Stimulated activated CD8-positive, alpha-beta memory T cell treated with anti-CD3 and anti-CD28 coated beads, Interleukin-7, amount 100 ng/mL, for 4 hours (primary cell): ENCODE measurements around the gene FBXO15.

Source experiments
- DNase-seq, 2 donors: peaks; one replicate each; pipeline ENCODE4 v3.0.0-alpha.2; 2020; ENCODE audit warnings: low read depth in 2 of 2

FBXO15 gene

GRCh38 chr18:74153793-74154192, 6.2 kb upstream of the FBXO15 start:
- no peak for DNase-seq

GRCh38 chr18:74153377-74153776, 5.7 kb upstream of the FBXO15 start:
- no peak for DNase-seq

- no peak for DNase-seq
Measured at GRCh38 chr18:74152857-74153256, 5.2 kb upstream of the FBXO15 start.

- no peak for DNase-seq
Measured at GRCh38 chr18:74152270-74152669, 4.6 kb upstream of the FBXO15 start.

- DNase-seq, result no peak
Measured at GRCh38 chr18:74149878-74150277, 2.2 kb upstream of the FBXO15 start.

GRCh38 chr18:74148543-74149070, 973 bp upstream of the FBXO15 start:
- DNase-seq, result no peak

- DNase-seq, result no peak
Measured at GRCh38 chr18:74147491-74147778, 199 bp downstream of the FBXO15 start.

- no peak for DNase-seq
Measured at GRCh38 chr18:74146756-74147155, 878 bp downstream of the FBXO15 start.

- DNase-seq, result no peak
Measured at GRCh38 chr18:74142252-74142651, 5.4 kb downstream of the FBXO15 start.

- no peak for DNase-seq
Measured at GRCh38 chr18:74141667-74142066, 6.0 kb downstream of the FBXO15 start.

GRCh38 chr18:74140582-74140981, 7.1 kb downstream of the FBXO15 start:
- no peak for DNase-seq

- no peak for DNase-seq
Measured at GRCh38 chr18:74139888-74140287, 7.7 kb downstream of the FBXO15 start.

- no peak for DNase-seq
Measured at GRCh38 chr18:74139411-74139810, 8.2 kb downstream of the FBXO15 start.

- DNase-seq, result no peak
Measured at GRCh38 chr18:74137920-74138538, 9.6 kb downstream of the FBXO15 start.

- DNase-seq, result no peak
Measured at GRCh38 chr18:74132201-74132600, 15.4 kb downstream of the FBXO15 start.

- no peak for DNase-seq
Measured at GRCh38 chr18:74131124-74131523, 16.5 kb downstream of the FBXO15 start.

- DNase-seq, result no peak
Measured at GRCh38 chr18:74128159-74128558, 19.5 kb downstream of the FBXO15 start.

GRCh38 chr18:74126684-74127655, 20.7 kb downstream of the FBXO15 start:
- DNase-seq, result no peak

- no peak for DNase-seq
Measured at GRCh38 chr18:74124642-74125041, 23.0 kb downstream of the FBXO15 start.

GRCh38 chr18:74123200-74123599, 24.4 kb downstream of the FBXO15 start:
- no peak for DNase-seq

- no peak for DNase-seq
Measured at GRCh38 chr18:74116633-74117554, 30.7 kb downstream of the FBXO15 start.

GRCh38 chr18:74115046-74115445, 32.6 kb downstream of the FBXO15 start:
- no peak for DNase-seq
